ENCODE results near the gene WNT7A.

- TF ChIP-seq POLR2A (IDR thresholded peaks at IDR 0.05) = no peak
- no peak for TF ChIP-seq EP300 (IDR thresholded peaks at IDR 0.05)
- TF ChIP-seq, protein P1, sequence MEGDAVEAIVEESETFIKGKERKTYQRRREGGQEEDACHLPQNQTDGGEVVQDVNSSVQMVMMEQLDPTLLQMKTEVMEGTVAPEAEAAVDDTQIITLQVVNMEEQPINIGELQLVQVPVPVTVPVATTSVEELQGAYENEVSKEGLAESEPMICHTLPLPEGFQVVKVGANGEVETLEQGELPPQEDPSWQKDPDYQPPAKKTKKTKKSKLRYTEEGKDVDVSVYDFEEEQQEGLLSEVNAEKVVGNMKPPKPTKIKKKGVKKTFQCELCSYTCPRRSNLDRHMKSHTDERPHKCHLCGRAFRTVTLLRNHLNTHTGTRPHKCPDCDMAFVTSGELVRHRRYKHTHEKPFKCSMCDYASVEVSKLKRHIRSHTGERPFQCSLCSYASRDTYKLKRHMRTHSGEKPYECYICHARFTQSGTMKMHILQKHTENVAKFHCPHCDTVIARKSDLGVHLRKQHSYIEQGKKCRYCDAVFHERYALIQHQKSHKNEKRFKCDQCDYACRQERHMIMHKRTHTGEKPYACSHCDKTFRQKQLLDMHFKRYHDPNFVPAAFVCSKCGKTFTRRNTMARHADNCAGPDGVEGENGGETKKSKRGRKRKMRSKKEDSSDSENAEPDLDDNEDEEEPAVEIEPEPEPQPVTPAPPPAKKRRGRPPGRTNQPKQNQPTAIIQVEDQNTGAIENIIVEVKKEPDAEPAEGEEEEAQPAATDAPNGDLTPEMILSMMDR (IDR thresholded peaks at IDR 0.05) = no peak
Observed at GRCh38 chr3:13808550-13808949, 71.3 kb downstream of the WNT7A start.

Data from upper lobe of left lung (tissue), 4 donors.